Mononuclear cell (primary cell): ENCODE results near the gene PLBD1. TPM values are rescaled to one million over a fixed set of nuclear protein-coding genes. Genes with fewer than 3 reads are reported as not detected.

Experiments used
- H3K27me3 ChIP-seq: 2 replicates; pipeline ENCODE4 v1.6.0; 2011; ENCODE audit warnings: low read length, control low read depth; ENCODE audit not compliant: insufficient read depth
- H3K4me1 ChIP-seq: 2 replicates; pipeline ENCODE4 v1.5.1; 2011; ENCODE audit warnings: mild to moderate bottlenecking, low read length, control low read depth; ENCODE audit not compliant: insufficient read depth
- H3K4me3 ChIP-seq: 2 replicates; pipeline ENCODE4 v1.5.1; 2011; ENCODE audit warnings: mild to moderate bottlenecking, low read length, moderate library complexity
- H3K9me3 ChIP-seq: 2 replicates; pipeline ENCODE4 v1.5.1; 2011; ENCODE audit warnings: low read depth, mild to moderate bottlenecking, control low read depth, low read length
- total RNA-seq: library from RNA; depleted of rRNA; stranded (reverse); fragments of >200 nt; gene quantifications from one replicate; pipeline ENCODE4 v1.2.3, GENCODE V29; 2012

Gene PLBD1
- 201 TPM for total RNA-seq

GRCh38 chr12:14567351-14568162, at the start of gene PLBD1:
PLBD1 (minus strand) TSS chr12:14567883; CDS start chr12:14567696, 187 bp downstream.
- H3K27me3 ChIP-seq: peaks cover 13% of the 10 kb centered on the region
- peak within 1 kb of the TSS; percentile 56 for H3K4me3 ChIP-seq
- H3K4me1 ChIP-seq: peaks cover 66% of the 10 kb centered on the region
- no peaks in the 10 kb centered on the region for H3K9me3 ChIP-seq

- H3K9me3 ChIP-seq: peaks cover 16% of the 10 kb centered on the region
- H3K27me3 ChIP-seq: no peaks in the 10 kb centered on the region
- H3K4me1 ChIP-seq: peaks cover 50% of the 10 kb centered on the region
- no peak overlapping the region for H3K4me3 ChIP-seq
Measured at GRCh38 chr12:14614704-14615121, 47.0 kb upstream of the PLBD1 start.

GRCh38 chr12:14613718-14614117, 46.0 kb upstream of the PLBD1 start:
- Histone ChIP-seq H3K4me1 (peaks cover 46% of the 10 kb centered on the region), H3K9me3 (peaks cover 21% of the 10 kb centered on the region), H3K4me3 (no peak overlapping the region), H3K27me3 (no peaks in the 10 kb centered on the region)

- Histone ChIP-seq H3K4me3 (no peak overlapping the region), H3K9me3 (peaks cover 28% of the 10 kb centered on the region), H3K4me1 (peaks cover 46% of the 10 kb centered on the region)
Measured at GRCh38 chr12:14612898-14613445, 45.3 kb upstream of the PLBD1 start.

GRCh38 chr12:14612250-14612649, 44.6 kb upstream of the PLBD1 start:
- Histone ChIP-seq H3K4me1 (peaks cover 46% of the 10 kb centered on the region), H3K9me3 (peaks cover 35% of the 10 kb centered on the region), H3K4me3 (no peak overlapping the region), H3K27me3 (no peaks in the 10 kb centered on the region)

More at GRCh38 chr12:14612898-14613445, 45.3 kb upstream of the PLBD1 start:
- no peaks in the 10 kb centered on the region for H3K27me3 ChIP-seq

GRCh38 chr12:14611640-14612203, 44.0 kb upstream of the PLBD1 start:
- H3K4me3 ChIP-seq: no peak overlapping the region
- peaks cover 41% of the 10 kb centered on the region for H3K9me3 ChIP-seq
- H3K4me1 ChIP-seq: peaks cover 46% of the 10 kb centered on the region

GRCh38 chr12:14607568-14607967, 39.9 kb upstream of the PLBD1 start:
- Histone ChIP-seq H3K9me3 (peaks cover 82% of the 10 kb centered on the region), H3K27me3 (peaks cover 8% of the 10 kb centered on the region), H3K4me1 (peaks cover 10% of the 10 kb centered on the region), H3K4me3 (no peak overlapping the region)

More at GRCh38 chr12:14611640-14612203, 44.0 kb upstream of the PLBD1 start:
- no peaks in the 10 kb centered on the region for H3K27me3 ChIP-seq

GRCh38 chr12:14605401-14605989, 37.8 kb upstream of the PLBD1 start:
- Histone ChIP-seq H3K4me3 (no peak overlapping the region), H3K27me3 (peaks cover 8% of the 10 kb centered on the region), H3K4me1 (no peaks in the 10 kb centered on the region), H3K9me3 (peaks cover 70% of the 10 kb centered on the region)

GRCh38 chr12:14601692-14602478, 34.2 kb upstream of the PLBD1 start:
- Histone ChIP-seq H3K4me3 (no peak overlapping the region), H3K4me1 (no peaks in the 10 kb centered on the region), H3K27me3 (peaks cover 8% of the 10 kb centered on the region), H3K9me3 (peaks cover 52% of the 10 kb centered on the region)

- Histone ChIP-seq H3K4me3 (no peak overlapping the region), H3K4me1 (no peaks in the 10 kb centered on the region), H3K27me3 (no peaks in the 10 kb centered on the region), H3K9me3 (peaks cover 12% of the 10 kb centered on the region)
Measured at GRCh38 chr12:14597480-14597879, 29.8 kb upstream of the PLBD1 start.

- Histone ChIP-seq H3K27me3 (no peaks in the 10 kb centered on the region), H3K4me1 (no peaks in the 10 kb centered on the region), H3K4me3 (no peak overlapping the region), H3K9me3 (peaks cover 1% of the 10 kb centered on the region)
Measured at GRCh38 chr12:14591719-14592118, 24.0 kb upstream of the PLBD1 start.

GRCh38 chr12:14589169-14590004, 21.7 kb upstream of the PLBD1 start:
- H3K4me3 ChIP-seq: no peak overlapping the region
- no peaks in the 10 kb centered on the region for H3K4me1 ChIP-seq
- no peaks in the 10 kb centered on the region for H3K27me3 ChIP-seq
- no peaks in the 10 kb centered on the region for H3K9me3 ChIP-seq

- Histone ChIP-seq H3K9me3 (no peaks in the 10 kb centered on the region), H3K27me3 (no peaks in the 10 kb centered on the region), H3K4me1 (no peaks in the 10 kb centered on the region), H3K4me3 (no peak overlapping the region)
Measured at GRCh38 chr12:14588571-14588970, 20.9 kb upstream of the PLBD1 start.

- no peaks in the 10 kb centered on the region for H3K9me3 ChIP-seq
- no peak overlapping the region for H3K4me3 ChIP-seq
- H3K27me3 ChIP-seq: no peaks in the 10 kb centered on the region
- peaks cover 53% of the 10 kb centered on the region for H3K4me1 ChIP-seq
Measured at GRCh38 chr12:14578646-14579045, 11.0 kb upstream of the PLBD1 start.
